Loucy (cell line): ENCODE measurements around the gene PCYT2.

Source experiments
- H2AFZ ChIP-seq: fragments of 200-600 bp; sonication (generic); 2 replicates; pipeline ENCODE4 v1.6.0; 2016; ENCODE audit warnings: antibody characterized with exemption, mild to moderate bottlenecking, low read length, moderate library complexity
- H3F3A ChIP-seq: fragments of 200-600 bp; 2 replicates; pipeline ENCODE4 v1.6.0; 2016; ENCODE audit warnings: antibody characterized with exemption, low read depth, mild to moderate bottlenecking
- H3K27me3 ChIP-seq: fragments of 200-600 bp; sonication (generic); 2 replicates; pipeline ENCODE4 v1.6.1; 2014; ENCODE audit warnings: low read length, mild to moderate bottlenecking; ENCODE audit not compliant: insufficient read depth, poor library complexity, severe bottlenecking
- H3K36me3 ChIP-seq: fragments of 200-600 bp; sonication (generic); 2 replicates; pipeline ENCODE4 v1.6.1; 2016; ENCODE audit warnings: low read length; ENCODE audit not compliant: insufficient read depth
- H3K4me1 ChIP-seq: fragments of 200-600 bp; sonication (generic); 2 replicates; pipeline ENCODE4 v1.5.1; 2014; ENCODE audit warnings: low read length, mild to moderate bottlenecking; ENCODE audit not compliant: insufficient read depth, poor library complexity, severe bottlenecking
- H3K4me2 ChIP-seq: fragments of 200-600 bp; sonication (generic); 2 replicates; pipeline ENCODE4 v1.6.0; 2014; ENCODE audit warnings: antibody characterized with exemption, low read length, low read depth, mild to moderate bottlenecking; ENCODE audit not compliant: poor library complexity, severe bottlenecking
- H3K4me3 ChIP-seq: fragments of 200-600 bp; sonication (generic); 2 replicates; pipeline ENCODE4 v1.5.1; 2014; ENCODE audit warnings: low read length, mild to moderate bottlenecking, mixed read lengths; ENCODE audit not compliant: poor library complexity, severe bottlenecking
- H3K79me2 ChIP-seq: fragments of 200-600 bp; sonication (generic); 2 replicates; pipeline ENCODE4 v1.6.1; 2014; ENCODE audit warnings: low read length; ENCODE audit not compliant: insufficient read depth
- H3K9ac ChIP-seq: fragments of 200-600 bp; sonication (generic); 2 replicates; pipeline ENCODE4 v1.6.0; 2014; ENCODE audit warnings: mild to moderate bottlenecking, low read depth, low read length, moderate library complexity; ENCODE audit not compliant: poor library complexity, severe bottlenecking
- H3K9me2 ChIP-seq: fragments of 200-600 bp; sonication (generic); replicated peaks from 2 replicates; pipeline ENCODE4 v1.6.1; 2016; ENCODE audit warnings: low read depth, low read length, mixed read lengths
- H3K9me3 ChIP-seq: fragments of 200-600 bp; sonication (generic); 2 replicates; pipeline ENCODE4 v1.6.1; 2014; ENCODE audit warnings: mild to moderate bottlenecking, antibody characterized with exemption, low read length, low read depth; ENCODE audit not compliant: insufficient read depth
- H4K20me1 ChIP-seq: fragments of 200-600 bp; sonication (generic); 2 replicates; pipeline ENCODE4 v1.6.0; 2014; ENCODE audit warnings: antibody characterized with exemption, low read length, mild to moderate bottlenecking; ENCODE audit not compliant: insufficient read depth, poor library complexity, severe bottlenecking
- EZH2phosphoT487 ChIP-seq: fragments of 200-600 bp; IDR thresholded peaks from 2 replicates; pipeline ENCODE4 v1.6.1; 2018; ENCODE audit warnings: antibody characterized with exemption, mild to moderate bottlenecking, moderate library complexity, borderline replicate concordance
- TF ChIP-seq, protein P1 (sequence below): fragments of 200-600 bp; sonication (generic); conservative IDR thresholded peaks from 2 replicates; pipeline ENCODE4 v1.5.1; 2014; ENCODE audit warnings: mild to moderate bottlenecking, antibody characterized with exemption, low read length

The PCYT2 gene

DNA sequence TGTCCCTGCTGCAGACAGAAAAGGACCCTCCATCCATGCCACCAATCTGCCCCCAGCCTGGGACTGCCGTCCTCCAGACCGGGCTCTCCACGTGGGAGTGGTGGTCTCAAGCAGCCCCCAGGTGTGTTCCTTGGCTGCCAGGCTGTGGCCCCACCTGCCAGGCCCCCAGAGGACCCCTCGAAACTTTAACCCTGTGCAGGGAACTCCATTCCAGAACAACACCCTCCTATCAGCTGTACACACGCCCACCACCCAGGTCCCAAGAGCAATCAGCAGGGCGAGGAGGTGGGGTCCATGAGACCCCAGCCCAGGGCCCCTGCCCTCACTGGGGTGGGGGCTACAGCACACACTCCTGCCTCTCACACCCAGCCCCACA is 24.5 kb upstream of the PCYT2 start:
- Histone ChIP-seq H3K4me1 (peaks cover 10% of the 10 kb centered on the region), H2AFZ (no peak overlapping the region), H3K79me2 (peaks cover 6% of the 10 kb centered on the region; the same call in 1 of the 2 replicates), H3K4me2 (peak overlapping the region; percentile 73), H3K9ac (peak overlapping the region; percentile 36), H3K9me2 (no peaks in the 10 kb centered on the region), H3K36me3 (no peaks in the 10 kb centered on the region), H3K27me3 (no peaks in the 10 kb centered on the region), H4K20me1 (no peaks in the 10 kb centered on the region), H3F3A (no peaks in the 10 kb centered on the region), H3K9me3 (no peaks in the 10 kb centered on the region), H3K4me3 (no peak overlapping the region)
- TF ChIP-seq, protein P1, sequence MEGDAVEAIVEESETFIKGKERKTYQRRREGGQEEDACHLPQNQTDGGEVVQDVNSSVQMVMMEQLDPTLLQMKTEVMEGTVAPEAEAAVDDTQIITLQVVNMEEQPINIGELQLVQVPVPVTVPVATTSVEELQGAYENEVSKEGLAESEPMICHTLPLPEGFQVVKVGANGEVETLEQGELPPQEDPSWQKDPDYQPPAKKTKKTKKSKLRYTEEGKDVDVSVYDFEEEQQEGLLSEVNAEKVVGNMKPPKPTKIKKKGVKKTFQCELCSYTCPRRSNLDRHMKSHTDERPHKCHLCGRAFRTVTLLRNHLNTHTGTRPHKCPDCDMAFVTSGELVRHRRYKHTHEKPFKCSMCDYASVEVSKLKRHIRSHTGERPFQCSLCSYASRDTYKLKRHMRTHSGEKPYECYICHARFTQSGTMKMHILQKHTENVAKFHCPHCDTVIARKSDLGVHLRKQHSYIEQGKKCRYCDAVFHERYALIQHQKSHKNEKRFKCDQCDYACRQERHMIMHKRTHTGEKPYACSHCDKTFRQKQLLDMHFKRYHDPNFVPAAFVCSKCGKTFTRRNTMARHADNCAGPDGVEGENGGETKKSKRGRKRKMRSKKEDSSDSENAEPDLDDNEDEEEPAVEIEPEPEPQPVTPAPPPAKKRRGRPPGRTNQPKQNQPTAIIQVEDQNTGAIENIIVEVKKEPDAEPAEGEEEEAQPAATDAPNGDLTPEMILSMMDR, result no peak
- no peak for TF ChIP-seq EZH2phosphoT487

DNA sequence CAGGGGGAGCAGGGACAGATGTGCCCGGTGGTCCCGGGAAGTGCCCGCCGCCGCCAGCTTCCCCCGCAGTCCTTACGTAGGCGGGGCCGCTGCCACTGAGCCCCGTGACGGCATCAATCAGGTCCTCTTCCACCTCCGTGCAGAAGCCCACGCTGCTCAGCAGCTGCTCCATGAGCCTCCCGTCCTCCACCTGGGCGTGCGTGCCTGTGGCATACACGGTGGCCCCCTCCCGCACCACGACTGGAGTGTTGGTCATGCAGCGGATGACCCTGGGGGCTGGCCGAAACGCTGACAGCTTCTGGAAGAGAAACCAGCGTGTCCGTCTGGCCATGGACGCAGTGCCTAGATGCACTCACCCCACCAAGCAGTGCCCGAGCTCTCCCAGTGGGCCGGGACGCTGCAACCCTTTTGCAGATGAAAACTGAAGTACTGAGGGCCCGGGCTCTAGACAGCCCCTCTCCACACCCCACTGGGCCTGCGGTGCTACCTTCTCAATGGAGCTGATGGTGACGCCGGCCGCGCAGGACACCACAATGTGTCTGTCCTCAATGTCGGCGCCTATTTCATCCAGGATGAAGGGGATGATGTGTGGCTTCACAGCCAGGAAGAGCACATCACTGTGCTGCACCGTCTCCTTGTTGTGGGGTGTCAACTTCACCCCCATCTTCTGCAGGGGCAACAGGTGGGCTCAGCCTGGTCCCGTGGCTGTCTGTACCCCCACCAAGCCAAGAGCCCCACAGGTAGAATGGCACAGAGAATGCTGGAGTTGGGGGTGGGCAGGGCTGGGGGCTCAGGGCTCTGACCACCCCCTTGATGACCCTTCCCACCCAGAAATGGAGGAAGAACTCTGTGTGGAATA is 23.9 kb upstream of the PCYT2 start:
- no peaks in the 10 kb centered on the region for H3F3A ChIP-seq
- H3K9me3 ChIP-seq, result no peaks in the 10 kb centered on the region
- no peaks in the 10 kb centered on the region for H3K36me3 ChIP-seq
- no peaks in the 10 kb centered on the region for H3K27me3 ChIP-seq
- no peaks in the 10 kb centered on the region for H3K9me2 ChIP-seq
- H3K4me1 ChIP-seq, result peaks cover 10% of the 10 kb centered on the region
- no peak for TF ChIP-seq EZH2phosphoT487
- TF ChIP-seq, protein P1, result no peak
- no peak overlapping the region for H3K4me3 ChIP-seq
- no peak overlapping the region for H3K4me2 ChIP-seq
- peaks cover 6% of the 10 kb centered on the region; the same call in 1 of the 2 replicates for H3K79me2 ChIP-seq
- H2AFZ ChIP-seq, result no peak overlapping the region
- peak overlapping the region; percentile 36 for H3K9ac ChIP-seq
- no peaks in the 10 kb centered on the region for H4K20me1 ChIP-seq

DNA sequence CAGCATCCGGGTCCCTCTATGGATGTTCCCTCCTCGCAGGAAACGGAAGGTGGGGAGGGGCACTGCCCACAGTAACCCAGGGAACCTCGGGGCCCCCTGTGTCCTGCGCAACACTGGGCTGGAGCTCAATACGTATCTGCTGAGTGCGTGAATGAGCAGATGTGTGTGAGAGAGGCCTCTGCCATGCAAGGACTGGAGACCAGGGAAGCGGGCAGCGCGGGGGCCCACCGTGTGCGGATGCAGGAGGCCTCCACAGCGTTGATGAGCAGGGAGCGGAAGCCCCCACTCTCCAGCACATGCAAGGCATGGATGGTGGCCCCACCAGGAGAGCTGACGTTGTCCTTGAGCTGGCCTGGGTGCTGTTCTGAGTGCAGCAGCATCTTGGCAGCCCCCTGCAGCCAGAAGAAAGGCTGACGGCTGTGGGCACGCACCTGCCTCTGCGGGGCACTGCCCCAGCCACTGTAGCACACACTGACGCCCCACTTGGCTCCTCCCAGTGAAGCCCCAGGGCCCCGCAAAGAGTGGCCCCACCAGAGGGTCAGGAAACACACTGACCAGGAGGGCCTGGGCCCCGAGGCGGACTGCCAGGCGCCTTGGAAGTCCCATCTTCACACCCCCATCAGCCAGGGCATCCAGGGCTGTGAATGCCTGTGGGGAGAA is 23.0 kb upstream of the PCYT2 start:
- Histone ChIP-seq H3K27me3 (no peaks in the 10 kb centered on the region), H3K4me1 (peaks cover 4% of the 10 kb centered on the region), H3K9ac (no peak overlapping the region), H3K79me2 (peaks cover 6% of the 10 kb centered on the region; the same call in 1 of the 2 replicates), H2AFZ (no peak overlapping the region), H3K9me3 (no peaks in the 10 kb centered on the region), H3K9me2 (no peaks in the 10 kb centered on the region), H3K4me2 (no peak overlapping the region), H4K20me1 (no peaks in the 10 kb centered on the region), H3F3A (no peaks in the 10 kb centered on the region), H3K4me3 (no peak overlapping the region), H3K36me3 (no peaks in the 10 kb centered on the region)
- TF ChIP-seq, protein P1, result no peak
- TF ChIP-seq EZH2phosphoT487, result no peak
